Measurements from ENCODE around the gene TMEM44.

The TMEM44 gene

GRCh38 chr3:194577986-194578905 is 55.0 kb downstream of the TMEM44 start:
- DNase-seq, result peak; percentile 45

GRCh38 chr3:194575484-194576210 is 57.6 kb downstream of the TMEM44 start:
- DNase-seq, result no peak

GRCh38 chr3:194574639-194575483 is 58.4 kb downstream of the TMEM44 start:
- no peak for DNase-seq

- DNase-seq, result no peak
Observed at GRCh38 chr3:194573680-194574437, 59.4 kb downstream of the TMEM44 start.

GRCh38 chr3:194572944-194573491 is 60.2 kb downstream of the TMEM44 start:
- DNase-seq, result no peak

GRCh38 chr3:194572143-194572789 is 61.0 kb downstream of the TMEM44 start:
- DNase-seq, result peak; percentile 52

- DNase-seq, result no peak
Observed at GRCh38 chr3:194571491-194572142, 61.6 kb downstream of the TMEM44 start.

- no peak for DNase-seq
Observed at GRCh38 chr3:194570898-194571297, 62.3 kb downstream of the TMEM44 start.

- DNase-seq, result no peak
Observed at GRCh38 chr3:194570235-194570634, 63.0 kb downstream of the TMEM44 start.

- DNase-seq, result no peak
Observed at GRCh38 chr3:194569252-194569651, 64.0 kb downstream of the TMEM44 start.

GRCh38 chr3:194565597-194566190 is 67.5 kb downstream of the TMEM44 start:
- DNase-seq, result no peak

GRCh38 chr3:194562986-194563385 is 70.2 kb downstream of the TMEM44 start:
- no peak for DNase-seq

GRCh38 chr3:194561306-194561974 is 71.8 kb downstream of the TMEM44 start:
- DNase-seq, result no peak

GRCh38 chr3:194560047-194560446 is 73.2 kb downstream of the TMEM44 start:
- no peak for DNase-seq

GRCh38 chr3:194559530-194559929 is 73.7 kb downstream of the TMEM44 start:
- DNase-seq, result no peak

- no peak for DNase-seq
Observed at GRCh38 chr3:194556086-194557056, 76.8 kb downstream of the TMEM44 start.

GRCh38 chr3:194555175-194556062 is 77.8 kb downstream of the TMEM44 start:
- DNase-seq, result no peak

Data from amniotic stem cell (primary cell).